Jurkat, Clone E6-1 (cell line): ENCODE measurements around the gene SMCO1.
A peak's percentile ranks its signal among the peaks of the same experiment; 100 is the strongest.
"Not testable (repeated sequence)": the region's sequence is repeated elsewhere in the genome, so short reads cannot be mapped to it uniquely, and the experiment has no call there.

ENCODE experiments used
- DNase-seq: peaks from one replicate; pipeline ENCODE4 v3.0.0-alpha.2; 2011; ENCODE audit warnings: low read depth, low spot score
- H3K4me3 ChIP-seq: 2 replicates; pipeline ENCODE4 v1.5.1; 2011; ENCODE audit warnings: mild to moderate bottlenecking, low read length, control low read depth, moderate library complexity

Gene SMCO1

DNA sequence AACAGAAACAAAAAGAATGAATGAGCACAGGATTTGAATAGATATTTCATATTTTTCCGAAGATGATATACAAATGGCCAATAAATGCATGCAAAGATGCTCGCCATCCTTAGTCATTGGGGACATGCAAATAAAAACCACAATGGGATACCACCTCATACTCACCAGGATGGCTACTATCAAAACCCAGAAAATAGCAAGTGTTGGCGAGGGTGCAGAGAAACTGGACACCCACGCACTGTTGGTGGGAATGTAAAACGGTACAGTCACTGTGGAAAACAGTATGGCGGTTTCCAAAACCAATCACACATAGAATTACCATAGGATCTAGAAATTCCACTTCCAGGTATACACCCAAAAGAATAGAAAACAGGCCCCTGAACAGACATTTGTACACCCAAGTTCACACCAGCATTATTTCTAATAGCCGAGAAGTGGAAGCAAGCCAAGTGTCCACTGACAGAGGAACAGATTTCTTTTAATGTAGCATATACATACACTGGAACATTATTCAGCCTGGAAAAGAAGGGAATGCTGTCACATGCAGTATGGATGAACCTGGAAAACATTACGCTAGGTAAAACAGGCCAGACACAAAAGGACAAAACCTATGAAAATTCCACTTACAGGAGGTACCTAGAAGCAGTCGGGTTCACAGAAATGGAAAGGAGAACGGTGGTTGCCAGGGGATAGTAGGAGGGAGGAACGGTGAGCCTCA, 15.2 kb downstream of the SMCO1 start:
- no peak for DNase-seq
- H3K4me3 ChIP-seq = peak overlapping the region; percentile 98

DNA sequence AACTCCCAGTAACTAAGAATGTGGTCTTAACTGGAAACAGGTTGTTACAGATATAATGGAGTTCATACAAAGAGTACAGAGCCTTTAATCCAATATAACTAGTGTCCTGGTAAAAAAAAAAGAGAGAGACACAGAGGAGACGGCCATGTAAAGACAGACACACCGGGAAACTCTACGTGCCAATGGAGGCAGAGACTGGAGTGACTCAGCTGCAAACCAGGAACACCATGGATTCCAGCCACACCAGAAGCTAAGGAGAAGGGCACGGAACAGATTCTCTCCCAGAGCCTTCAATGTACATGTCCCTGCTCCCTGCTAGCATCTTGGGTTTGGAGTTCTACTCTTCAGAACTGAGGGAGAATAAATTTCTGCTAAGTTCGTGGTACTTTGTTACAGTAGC, 16.1 kb downstream of the SMCO1 start:
- DNase-seq = no peak
- H3K4me3 ChIP-seq = no peak overlapping the region

DNA sequence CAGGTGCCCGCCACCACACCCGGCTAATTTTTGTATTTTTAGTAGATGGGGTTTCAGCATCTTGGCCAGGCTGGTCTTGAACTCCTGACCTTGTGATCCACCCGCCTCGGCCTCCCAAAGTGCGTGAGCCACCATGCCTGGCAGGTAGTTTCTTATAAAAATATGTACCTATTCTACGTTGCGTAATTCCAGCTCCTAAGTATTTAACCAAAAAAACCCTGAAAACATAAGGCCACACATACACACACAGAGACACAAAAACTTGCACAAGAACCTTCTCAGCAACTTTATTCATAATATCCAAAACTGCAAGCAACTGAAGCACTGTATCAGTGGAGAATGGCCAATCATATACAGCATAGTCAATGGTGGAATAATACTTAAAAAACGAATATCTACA, 16.8 kb downstream of the SMCO1 start:
- no peak for DNase-seq
- no peak overlapping the region for H3K4me3 ChIP-seq

DNA sequence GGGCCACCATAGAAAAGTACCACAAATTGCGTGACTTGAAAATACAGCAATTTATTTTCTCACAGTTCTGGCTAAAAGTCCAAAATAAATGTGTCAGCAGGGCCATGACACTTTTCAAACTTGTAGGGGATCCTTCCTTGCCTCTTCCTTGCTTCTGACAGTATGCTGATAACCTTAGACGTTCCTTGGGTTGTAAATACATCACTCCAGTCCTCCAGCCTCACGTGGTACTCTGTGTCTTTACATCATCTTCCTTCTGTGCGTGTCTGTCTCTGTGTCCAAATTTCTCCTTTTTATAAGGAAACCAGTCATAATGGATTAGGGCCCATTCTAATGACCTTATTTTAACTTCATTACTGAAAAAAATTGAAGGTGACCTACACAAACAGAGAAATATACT, 19.0 kb downstream of the SMCO1 start:
- DNase-seq = no peak

DNA sequence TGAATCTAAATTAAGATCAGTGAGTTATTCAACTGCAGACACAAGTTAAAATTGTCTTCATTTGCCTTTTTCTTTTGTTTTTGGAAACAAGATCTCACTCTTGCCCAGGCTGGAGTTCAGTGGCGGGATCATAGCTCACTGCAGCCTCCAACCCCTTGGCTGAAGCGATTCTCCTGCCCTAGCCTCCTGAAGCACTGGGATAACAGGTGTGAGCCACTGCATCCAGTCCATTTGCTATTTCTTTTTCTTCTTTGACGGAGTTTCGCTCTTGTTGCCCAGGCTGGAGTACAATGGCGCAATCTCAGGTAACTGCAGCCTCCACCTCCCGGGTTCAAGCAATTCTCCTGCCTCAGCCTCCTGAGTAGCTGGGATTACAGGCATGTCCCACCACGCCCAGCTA, 21.9 kb downstream of the SMCO1 start:
- no peak for DNase-seq
- no peak overlapping the region for H3K4me3 ChIP-seq

More for the DNA sequence above, 19.0 kb downstream of the SMCO1 start:
- H3K4me3 ChIP-seq = no peak overlapping the region

DNA sequence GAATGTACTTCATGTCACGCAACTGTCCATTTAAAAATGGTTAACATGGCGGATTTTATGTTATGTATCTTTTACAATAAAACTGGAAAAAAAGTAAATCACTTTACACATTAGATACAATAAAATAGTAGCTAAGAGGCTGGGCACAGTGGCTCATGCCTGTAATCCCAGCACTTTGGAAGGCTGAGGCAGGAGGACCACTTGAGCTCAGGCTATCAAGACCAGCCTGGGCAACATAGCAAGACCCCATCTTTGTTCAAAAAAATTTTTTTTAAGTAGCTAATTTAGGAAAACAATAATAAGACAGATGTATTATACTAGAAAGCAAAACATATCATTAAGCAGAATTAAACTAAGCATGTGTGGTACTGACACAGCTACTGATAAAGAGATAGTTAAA, 23.1 kb downstream of the SMCO1 start:
- no peak overlapping the region for H3K4me3 ChIP-seq
- DNase-seq = no peak

DNA sequence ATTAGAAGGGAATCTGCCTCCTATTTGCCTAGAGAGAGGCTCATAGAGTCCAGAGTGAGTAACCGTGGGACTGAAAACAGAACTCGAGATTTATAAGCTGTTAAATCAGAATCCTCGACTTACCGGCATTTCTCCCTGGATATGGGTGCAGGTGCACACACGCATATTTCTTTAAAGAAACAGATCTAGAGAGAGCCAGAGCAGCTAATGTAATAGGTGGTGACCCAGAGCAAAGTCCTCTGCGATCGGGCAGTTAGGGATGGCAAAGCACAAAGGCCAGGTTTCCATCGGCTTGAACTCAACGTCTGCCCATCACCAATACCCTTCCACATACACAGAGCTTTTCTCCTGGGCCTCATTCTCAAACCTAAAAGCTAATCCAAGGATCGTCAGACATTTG, 25.4 kb downstream of the SMCO1 start:
- H3K4me3 ChIP-seq = no peak overlapping the region
- DNase-seq = no peak

DNA sequence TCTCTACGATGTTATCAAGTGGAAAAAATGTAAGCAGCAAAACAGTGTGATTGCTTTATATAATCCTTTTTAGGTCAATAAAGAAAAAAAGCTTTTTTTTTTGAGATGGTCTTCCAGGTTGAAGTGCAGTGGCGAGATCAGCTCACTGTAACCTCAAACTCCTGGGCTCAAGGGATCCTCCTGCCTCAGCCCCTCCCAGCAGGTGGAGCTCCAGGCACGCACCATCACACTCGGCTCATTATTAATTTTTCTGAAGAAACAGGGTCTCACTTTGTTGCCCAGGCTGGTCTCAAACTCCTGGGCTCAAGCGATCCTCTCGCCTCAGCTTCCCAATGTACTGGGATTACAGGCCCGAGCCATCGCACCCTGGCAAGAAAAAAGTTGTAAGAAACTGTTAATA, 28.9 kb downstream of the SMCO1 start:
- no peak overlapping the region for H3K4me3 ChIP-seq
- no peak for DNase-seq

DNA sequence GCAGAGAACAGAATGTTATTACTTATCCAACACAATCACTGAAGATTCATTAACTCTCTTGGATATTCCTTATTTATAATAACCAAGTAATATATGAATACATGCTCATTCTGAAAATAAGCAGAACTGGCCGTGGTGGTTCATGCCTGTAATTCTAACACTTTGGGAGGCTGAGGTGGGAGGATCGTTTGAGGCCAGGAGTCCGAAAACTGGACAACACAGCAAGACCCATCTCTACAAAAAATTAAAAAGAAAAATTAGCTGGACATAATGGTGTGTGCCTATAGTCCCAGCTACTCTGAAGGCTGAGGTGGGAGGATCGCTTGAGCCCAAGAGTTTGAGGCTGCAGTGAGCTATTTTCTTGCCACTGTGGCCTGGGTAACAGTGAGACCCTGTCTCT, 37.5 kb downstream of the SMCO1 start:
- H3K4me3 ChIP-seq = no peak overlapping the region
- DNase-seq = no peak

DNA sequence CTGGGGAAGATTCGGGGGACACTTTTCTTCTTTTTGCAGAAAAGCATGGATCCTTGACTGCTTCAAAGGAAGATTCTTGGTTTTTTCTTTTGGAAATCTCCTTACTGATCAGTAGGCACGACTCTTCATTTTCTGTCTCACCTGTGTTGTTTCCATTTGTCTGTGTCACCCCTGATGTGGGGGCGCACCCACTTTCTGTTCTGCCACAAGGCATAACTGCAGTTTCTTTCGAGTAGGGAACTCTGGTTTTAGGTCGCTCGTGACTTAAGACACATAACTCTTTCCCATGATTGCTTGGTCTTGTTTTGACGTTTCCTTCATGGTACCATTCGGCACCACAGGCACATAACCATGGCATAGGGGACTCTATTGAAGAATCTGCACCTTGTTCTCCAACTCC, 42.9 kb downstream of the SMCO1 start:
- no peak overlapping the region for H3K4me3 ChIP-seq
- DNase-seq = no peak

DNA sequence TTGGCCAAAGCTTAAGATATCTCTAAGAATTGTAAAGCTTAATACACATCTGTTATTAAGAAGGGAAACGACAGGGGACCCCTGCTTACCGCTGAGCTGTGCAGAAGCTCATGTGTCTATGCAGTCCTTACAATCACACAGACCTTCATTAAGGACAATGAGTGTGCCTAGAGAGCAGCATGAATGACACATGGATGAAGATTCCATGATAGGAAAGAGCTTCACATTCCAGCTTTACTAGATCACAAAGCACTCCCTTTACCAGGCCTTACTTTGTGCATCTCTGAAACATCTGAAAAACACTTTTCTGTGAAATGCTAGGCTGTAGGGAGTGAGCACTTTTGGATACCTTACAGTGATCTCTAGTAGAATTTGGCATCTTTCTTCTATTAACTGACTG, 43.6 kb downstream of the SMCO1 start:
- no peak overlapping the region for H3K4me3 ChIP-seq
- no peak for DNase-seq

DNA sequence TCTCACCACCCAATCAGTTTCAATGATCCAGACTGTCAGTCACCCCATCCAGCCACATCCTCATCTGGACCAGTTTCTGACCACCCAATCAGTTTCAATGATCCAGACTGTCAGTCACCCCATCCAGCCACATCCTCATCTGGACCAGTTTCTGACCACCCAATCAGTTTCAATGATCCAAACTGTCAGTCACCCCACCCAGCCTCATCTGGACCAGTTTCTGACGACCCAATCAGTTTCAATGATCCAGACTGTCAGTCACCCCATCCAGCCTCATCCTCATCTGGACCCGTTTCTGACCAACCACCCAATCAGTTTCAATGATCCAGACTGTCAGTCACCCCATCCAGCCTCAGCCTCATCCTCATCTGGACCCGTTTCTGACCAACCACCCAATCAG, 45.0 kb downstream of the SMCO1 start:
- not testable (repeated sequence) for H3K4me3 ChIP-seq, DNase-seq

DNA sequence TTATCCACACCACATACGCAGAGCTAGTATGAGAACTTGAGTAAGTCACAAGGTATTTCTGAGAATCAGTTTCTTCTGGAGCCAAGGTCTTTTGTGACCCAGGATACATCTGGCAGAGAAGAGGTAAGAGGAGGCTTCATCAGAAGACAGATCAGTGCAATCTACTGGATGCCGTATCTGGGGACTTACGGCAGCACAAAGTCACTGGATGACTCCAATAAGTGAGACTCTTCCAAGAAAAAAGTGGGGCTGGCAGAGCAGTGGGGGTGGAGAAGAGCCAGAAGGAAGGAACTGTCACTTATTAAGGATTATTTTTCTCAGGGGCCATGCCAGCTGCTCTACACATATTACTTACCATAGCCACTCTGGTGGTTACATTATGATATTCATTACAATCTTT, 51.3 kb downstream of the SMCO1 start:
- DNase-seq = no peak
- no peak overlapping the region for H3K4me3 ChIP-seq

DNA sequence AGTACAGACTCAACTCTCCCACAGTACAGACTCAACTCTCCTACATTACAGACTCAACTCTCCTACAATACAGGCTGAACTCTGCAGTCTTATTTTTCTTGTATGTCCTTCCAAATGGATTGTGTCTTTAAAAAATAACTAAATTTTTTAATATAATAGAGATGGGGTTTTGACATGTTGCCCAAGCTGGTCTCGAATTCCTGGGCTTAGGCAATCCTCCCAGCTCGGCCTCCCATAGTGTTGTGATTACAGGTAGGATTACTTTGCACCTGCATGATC, 51.7 kb downstream of the SMCO1 start:
- no peak overlapping the region for H3K4me3 ChIP-seq
- no peak for DNase-seq

DNA sequence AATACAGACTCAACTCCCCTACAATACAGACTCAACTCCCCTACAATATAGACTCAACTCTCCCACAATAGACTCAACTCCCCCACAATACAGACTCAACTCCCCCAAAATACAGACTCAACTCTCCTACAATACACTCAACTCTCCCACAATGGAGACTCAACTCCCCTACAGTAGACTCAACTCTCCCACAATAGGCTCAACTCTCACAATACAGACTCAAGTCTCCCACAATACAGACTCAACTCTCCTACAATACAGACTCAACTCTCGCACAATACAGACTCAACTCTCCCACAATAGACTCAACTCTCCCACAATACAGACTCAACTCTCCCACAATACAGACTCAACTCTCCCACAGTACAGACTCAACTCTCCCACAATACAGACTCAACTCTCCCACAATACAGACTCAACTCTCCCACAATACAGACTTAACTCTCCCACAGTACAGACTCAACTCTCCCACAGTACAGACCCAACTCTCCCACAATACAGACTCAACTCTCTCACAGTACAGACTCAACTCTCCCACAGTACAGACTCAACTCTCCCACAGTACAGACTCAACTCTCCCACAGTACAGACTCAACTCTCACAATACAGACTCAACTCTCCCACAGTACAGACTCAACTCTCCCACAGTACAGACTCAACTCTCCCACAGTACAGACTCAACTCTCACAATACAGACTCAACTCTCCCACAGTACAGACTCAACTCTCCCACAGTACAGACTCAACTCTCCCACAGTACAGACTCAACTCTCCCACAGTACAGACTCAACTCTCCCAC, 52.3 kb downstream of the SMCO1 start:
- DNase-seq, H3K4me3 ChIP-seq: not testable (repeated sequence)

DNA sequence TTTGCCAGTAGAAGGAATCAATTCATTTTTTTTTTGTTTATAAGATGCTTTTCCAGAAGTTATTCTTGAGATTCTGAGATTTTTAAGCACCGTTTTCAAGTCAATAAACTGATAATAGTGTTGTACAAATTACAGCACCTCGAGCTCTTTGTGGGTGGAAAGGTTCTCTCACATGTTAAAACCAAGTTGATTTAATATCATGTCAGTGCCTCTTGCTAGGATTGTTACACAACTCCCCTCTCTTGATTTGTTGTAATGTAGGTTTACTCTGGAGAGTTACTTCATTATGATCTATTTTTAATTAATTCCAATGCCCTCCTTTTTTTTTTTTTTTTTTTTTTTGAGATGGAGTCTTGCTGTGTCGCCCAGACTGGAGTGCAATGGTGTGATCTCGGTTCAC, 57.1 kb downstream of the SMCO1 start:
- H3K4me3 ChIP-seq = no peak overlapping the region
- no peak for DNase-seq

DNA sequence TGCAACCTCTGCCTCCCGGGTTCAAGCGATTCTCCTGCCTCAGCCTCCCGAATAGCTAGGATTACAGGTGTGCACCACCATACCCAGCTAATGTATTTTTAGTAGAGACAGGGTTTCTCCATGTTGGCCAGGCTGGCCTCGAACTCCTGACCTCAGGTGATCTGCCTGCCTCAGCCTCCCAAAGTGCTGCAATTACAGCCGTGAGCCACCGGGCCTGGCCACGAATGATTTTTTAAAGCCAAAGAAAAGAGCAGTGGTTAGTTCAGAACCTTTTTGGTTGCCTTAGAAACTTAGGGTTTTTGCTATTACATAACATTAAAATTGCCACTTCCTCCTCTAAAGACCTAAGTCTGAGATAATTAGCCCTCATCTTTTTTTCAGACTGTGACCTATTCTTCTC, 57.7 kb downstream of the SMCO1 start:
- not testable (repeated sequence) for H3K4me3 ChIP-seq, DNase-seq
